A673 (cell line): Measurements from ENCODE around the gene DTL.

ENCODE experiments used
- EZH2 ChIP-seq: fragments of 200-600 bp; sonication (generic); IDR thresholded peaks from 2 replicates; pipeline ENCODE4 v1.6.1; 2017; ENCODE audit warnings: borderline replicate concordance, low read depth, mild to moderate bottlenecking, mixed read lengths, antibody characterized with exemption, low read length; ENCODE audit not compliant: poor library complexity, severe bottlenecking
- TF ChIP-seq, protein P1 (sequence below): fragments of 300-800, 200-600 bp; sonication (generic); conservative IDR thresholded peaks from 2 replicates; pipeline ENCODE4 v1.5.1; 2017; ENCODE audit warnings: low read depth, mild to moderate bottlenecking, antibody characterized with exemption, low read length, moderate library complexity, mixed read lengths

DNA sequence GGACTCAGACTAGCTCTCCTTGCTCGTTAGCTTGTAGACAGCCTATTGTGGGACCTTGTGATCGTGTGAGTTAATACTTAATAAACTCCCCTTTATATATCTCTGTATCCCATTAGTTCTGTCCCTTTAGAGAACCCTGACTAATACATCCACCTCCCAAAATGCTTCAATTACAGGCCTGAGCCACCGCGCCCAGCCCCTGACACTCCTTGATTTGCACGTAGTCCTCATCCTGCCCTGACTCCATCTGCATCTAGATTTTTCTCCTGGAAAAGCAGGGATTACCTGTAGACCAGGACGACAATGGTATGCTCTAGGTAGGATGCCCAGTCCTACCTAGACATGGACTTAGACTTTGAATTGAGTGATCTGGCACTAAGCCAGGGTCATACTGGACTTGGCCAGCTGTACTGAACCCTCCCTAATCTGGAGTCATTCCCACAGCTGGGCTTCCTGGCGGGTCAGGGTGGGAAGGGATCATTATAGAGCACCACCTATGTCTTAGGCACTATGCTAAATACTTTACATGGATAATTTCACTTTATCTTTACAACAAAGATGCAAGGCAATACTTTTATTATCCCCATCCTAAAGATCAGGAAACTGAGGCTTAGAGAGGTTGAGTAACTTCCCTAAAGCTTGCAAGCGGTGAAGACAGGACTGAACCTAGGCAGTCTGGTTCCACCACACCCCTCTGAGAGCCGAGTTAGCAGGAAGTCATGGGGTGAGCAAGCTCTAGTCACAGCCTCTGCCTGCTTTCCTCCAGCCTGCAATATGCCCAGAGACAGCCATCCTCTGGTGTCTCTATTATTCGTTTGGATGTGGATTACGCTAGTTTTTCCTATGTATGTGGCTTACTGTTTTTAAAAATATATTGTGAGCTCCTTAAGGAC is 89.4 kb downstream of the DTL start:
- TF ChIP-seq, protein P1, sequence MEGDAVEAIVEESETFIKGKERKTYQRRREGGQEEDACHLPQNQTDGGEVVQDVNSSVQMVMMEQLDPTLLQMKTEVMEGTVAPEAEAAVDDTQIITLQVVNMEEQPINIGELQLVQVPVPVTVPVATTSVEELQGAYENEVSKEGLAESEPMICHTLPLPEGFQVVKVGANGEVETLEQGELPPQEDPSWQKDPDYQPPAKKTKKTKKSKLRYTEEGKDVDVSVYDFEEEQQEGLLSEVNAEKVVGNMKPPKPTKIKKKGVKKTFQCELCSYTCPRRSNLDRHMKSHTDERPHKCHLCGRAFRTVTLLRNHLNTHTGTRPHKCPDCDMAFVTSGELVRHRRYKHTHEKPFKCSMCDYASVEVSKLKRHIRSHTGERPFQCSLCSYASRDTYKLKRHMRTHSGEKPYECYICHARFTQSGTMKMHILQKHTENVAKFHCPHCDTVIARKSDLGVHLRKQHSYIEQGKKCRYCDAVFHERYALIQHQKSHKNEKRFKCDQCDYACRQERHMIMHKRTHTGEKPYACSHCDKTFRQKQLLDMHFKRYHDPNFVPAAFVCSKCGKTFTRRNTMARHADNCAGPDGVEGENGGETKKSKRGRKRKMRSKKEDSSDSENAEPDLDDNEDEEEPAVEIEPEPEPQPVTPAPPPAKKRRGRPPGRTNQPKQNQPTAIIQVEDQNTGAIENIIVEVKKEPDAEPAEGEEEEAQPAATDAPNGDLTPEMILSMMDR = no peak
- TF ChIP-seq EZH2 = no peak
